GM13977 (cell line): ENCODE measurements around the gene WDR45B.

ENCODE experiments used
- DNase-seq: peaks from one replicate; pipeline ENCODE4 v3.0.0; 2012; ENCODE audit warnings: low spot score
- in situ Hi-C: fragments of 300-500 bp; cut with MboI; formaldehyde crosslinking; loops from one replicate; pipeline ENCODE4 v1.12.0; 2022; ENCODE audit warnings: low sequenced_read_pairs, low pct_unique_long_range_greater_than_20kb, mixed read lengths, inconsistent platforms; ENCODE audit not compliant: unreplicated experiment
- TF ChIP-seq, protein P1 (sequence below): IDR thresholded peaks from 2 replicates; pipeline ENCODE4 v1.5.1; 2012; ENCODE audit warnings: mild to moderate bottlenecking, control low read depth; ENCODE audit not compliant: insufficient read depth; ENCODE audit errors: extremely low read depth, missing control alignments

WDR45B gene

DNA sequence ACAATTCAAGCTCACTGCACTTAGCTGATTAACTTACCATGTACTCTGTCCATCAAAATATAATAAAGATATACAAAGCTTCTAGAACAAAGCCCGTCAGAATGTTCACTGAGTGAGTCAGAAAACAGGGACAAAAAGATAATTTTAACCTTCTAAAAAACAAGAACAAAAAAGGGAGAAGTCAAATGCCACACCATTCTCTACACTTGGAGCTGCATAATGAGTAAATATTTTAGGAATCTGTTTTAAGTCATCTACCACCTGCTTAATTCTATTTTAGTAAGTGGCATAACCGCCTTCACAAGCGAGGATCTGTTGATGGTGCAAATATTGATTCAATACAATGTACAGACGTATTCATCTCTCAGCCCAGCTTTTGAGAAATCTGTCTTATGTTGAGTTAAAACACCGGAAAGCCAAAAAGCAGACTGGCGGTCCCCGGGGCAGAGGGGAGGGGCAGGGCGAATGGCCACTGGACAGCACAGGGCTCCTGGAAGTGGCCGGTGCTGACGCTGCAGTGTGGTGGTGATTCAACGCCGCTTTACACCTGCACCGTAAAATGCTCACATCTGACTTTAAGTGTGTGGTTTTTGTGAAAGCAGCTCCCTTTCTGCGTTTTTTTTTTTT, 30.1 kb upstream of the WDR45B start:
- in situ Hi-C loops: no loop called here
- DNase-seq: no peak
- TF ChIP-seq, protein P1, sequence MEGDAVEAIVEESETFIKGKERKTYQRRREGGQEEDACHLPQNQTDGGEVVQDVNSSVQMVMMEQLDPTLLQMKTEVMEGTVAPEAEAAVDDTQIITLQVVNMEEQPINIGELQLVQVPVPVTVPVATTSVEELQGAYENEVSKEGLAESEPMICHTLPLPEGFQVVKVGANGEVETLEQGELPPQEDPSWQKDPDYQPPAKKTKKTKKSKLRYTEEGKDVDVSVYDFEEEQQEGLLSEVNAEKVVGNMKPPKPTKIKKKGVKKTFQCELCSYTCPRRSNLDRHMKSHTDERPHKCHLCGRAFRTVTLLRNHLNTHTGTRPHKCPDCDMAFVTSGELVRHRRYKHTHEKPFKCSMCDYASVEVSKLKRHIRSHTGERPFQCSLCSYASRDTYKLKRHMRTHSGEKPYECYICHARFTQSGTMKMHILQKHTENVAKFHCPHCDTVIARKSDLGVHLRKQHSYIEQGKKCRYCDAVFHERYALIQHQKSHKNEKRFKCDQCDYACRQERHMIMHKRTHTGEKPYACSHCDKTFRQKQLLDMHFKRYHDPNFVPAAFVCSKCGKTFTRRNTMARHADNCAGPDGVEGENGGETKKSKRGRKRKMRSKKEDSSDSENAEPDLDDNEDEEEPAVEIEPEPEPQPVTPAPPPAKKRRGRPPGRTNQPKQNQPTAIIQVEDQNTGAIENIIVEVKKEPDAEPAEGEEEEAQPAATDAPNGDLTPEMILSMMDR: no peak

DNA sequence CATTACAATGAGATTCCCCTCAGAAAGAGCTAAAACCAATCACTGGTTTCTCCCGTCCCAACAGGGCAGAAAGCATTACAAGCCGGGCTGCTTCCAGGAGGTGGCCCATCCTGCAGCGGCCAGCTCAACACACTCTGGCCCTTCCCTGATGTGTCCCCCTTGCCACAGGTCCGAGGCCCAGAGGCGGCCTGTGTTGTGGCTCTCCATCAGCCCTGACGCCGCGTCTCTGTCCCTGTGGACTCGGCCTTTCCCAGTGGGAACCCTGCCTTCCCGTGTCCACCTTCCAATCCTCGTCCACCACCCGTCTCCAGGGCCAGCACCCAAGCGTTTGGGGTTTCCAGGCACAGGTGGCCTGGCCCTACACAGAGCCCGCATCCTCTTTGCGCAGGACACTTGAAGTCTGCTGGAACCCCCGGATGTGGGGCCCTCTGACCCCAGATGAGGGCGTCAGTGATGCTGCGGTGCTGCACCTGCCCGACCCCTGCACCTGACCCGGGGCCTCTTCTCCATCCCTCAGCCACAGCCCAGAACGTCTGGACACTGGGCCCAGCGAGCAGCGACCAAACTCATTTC, 29.2 kb upstream of the WDR45B start:
- in situ Hi-C loops: no loop called here
- TF ChIP-seq, protein P1: no peak
- no peak for DNase-seq

DNA sequence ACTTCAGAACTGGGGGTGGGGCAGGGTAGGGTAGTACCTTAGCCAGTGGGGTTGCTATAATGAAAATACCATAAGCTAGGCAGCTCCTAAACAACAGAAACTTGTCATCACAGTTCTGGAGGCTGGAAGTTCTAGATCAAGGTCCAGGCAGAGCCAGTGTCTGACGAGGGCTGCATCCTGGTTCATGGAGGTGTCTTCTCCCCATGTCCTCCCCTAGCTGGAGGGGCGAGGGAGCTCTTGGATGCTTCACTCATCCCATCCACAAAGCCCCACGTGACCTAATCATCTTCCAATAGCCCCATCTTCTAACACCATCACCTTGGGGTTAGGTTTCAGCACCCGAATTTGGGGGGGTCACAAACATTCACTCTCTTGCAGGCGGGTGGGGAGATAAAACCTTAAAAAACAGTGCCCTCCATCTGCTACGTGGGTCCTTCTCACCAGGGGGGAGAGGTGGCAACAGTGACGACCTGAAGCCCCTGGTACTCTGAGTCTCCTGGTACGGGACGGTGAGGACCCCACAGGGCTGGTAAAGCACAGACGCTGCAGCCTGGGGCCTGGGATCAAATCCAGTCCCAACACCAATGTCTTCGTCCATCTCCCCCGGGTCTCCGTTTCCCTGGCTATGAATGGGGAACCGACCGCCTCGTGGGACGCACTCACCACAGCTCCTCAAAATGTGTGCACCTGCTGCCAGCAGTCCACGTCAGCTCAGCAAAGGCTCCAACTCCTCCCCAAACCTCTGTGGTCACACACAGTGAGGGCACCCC, 27.4 kb upstream of the WDR45B start:
- TF ChIP-seq, protein P1: no peak
- in situ Hi-C loops: no loop called here
- DNase-seq: no peak

DNA sequence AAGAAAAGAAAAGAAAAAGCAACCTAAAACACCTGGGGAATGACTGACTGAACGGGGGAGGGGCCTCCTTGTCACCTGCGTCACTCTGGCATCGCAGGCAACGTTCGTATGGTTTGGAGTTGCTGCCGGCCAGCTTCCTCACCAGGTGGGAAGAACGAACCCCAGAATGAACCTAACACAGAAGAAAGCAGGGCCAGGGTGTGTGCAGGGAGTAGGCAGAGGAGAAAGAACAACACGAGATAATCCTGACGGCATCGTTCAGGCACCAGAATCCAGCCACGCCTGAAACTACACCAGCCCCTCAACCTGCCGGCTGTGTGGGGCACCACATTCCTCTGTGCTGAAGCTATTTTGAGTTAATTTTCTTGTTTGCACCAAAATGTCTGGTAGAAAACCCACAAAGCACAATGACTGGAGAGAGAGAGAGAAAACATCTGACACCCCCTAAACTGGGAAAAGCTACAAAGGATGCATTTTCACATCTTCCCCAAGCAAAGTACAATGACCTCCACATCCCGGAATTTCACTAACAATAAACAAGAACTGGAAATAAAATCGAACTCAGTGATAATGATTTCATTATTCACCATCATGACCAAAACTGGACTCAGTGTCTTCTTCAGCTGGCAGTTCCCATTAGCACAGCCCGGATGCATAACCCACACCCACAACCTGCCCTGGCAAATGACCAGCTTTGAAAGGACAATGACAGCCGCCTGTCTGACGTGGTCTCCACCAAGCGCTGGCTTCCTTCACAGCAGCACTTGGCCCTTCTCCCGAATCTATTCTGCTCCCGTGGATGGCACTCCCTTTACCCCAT, 26.6 kb upstream of the WDR45B start:
- no peak for DNase-seq
- TF ChIP-seq, protein P1: no peak
- in situ Hi-C loops: no loop called here

DNA sequence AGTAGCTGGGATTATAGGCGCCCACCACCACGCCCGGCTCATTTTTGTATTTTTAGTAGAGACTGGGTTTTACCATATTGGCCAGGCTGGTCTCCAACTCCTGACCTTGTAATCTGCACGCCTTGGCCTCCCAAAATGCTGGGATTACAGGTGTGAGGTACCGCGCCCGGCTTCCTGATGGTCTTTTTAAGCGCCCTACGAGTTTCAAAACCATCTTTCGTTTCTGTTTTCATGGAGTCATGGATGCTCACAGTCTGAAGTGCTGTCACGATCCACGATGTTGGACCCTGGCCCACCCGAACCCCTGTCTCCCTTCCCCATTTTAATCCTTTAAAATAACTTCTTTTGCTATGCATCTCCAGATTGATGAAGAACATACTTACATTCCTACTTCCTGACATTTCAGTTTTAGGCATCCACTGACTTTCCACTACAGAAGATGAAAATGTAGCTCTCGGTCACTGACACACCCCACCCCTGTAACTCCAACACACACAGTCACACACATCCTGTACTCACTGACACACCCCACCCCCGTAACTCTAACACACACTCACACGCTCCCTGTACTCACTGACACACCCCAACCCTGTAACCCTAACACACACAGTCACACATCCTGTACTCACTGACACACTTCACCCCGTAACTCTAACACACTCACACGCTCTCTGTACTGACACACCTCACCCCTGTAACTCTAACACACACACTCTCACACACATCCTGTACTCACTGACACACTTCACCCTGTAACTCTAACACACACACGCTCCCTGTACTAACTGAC, 22.6 kb upstream of the WDR45B start:
- in situ Hi-C loops: no loop called here
- no peak for DNase-seq
- TF ChIP-seq, protein P1: no peak

DNA sequence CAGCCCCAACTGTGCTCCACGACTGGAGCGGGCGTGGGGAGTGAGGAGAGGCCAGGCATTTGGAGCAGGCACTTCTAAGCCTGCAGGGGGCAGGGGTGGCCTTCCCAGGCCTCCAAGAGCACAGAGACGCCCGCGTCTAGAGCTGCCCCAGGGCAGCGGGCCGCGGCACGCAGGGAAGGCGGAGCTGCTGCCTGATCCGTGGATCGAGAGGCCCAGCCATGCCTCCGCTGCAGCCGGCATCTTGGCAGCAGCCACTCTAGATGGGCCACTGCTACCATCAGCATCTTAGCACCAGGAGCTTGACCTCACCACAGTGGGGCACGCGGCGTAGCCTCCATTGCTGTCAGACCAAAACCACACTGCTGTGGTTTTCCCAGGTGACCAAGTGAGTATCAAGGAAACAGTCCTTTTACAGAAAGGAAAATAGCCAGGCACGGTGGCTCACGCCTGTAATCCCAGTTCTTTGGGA, 20.4 kb upstream of the WDR45B start:
- TF ChIP-seq, protein P1: peak; percentile 79
- peak; percentile 68 for DNase-seq
- in situ Hi-C loops: no loop called here
